GM12872 (cell line): ENCODE measurements around the gene IGIP.

Experiments
- TF ChIP-seq, protein P1 (sequence below): IDR thresholded peaks from 3 replicates; pipeline ENCODE4 v1.5.1; 2011; ENCODE audit warnings: low read depth, mild to moderate bottlenecking, low read length, moderate library complexity; ENCODE audit not compliant: insufficient read depth

The IGIP gene

GRCh38 chr5:140134277-140134935 is 8.7 kb downstream of the IGIP start:
- TF ChIP-seq, protein P1, sequence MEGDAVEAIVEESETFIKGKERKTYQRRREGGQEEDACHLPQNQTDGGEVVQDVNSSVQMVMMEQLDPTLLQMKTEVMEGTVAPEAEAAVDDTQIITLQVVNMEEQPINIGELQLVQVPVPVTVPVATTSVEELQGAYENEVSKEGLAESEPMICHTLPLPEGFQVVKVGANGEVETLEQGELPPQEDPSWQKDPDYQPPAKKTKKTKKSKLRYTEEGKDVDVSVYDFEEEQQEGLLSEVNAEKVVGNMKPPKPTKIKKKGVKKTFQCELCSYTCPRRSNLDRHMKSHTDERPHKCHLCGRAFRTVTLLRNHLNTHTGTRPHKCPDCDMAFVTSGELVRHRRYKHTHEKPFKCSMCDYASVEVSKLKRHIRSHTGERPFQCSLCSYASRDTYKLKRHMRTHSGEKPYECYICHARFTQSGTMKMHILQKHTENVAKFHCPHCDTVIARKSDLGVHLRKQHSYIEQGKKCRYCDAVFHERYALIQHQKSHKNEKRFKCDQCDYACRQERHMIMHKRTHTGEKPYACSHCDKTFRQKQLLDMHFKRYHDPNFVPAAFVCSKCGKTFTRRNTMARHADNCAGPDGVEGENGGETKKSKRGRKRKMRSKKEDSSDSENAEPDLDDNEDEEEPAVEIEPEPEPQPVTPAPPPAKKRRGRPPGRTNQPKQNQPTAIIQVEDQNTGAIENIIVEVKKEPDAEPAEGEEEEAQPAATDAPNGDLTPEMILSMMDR: no peak

DNA sequence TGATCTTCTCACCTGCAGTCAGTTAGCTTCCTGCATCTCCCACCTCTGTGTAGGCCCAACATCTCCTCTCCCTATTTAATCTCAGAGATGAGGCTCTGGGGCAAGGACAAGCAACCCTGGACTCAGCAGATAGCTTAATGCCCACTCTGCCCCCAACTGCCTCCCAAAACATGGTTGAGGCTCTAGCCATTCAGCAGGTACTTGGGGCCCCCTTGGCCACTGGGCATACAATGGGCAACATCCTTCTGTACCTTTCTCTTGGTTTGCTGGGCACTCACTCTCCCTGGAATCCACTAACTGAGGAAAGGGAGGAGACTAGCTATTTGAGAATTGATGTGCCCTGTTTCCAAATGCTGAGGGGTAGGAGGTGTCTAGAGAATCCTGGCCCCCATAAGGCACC is 9.4 kb downstream of the IGIP start:
- TF ChIP-seq, protein P1: no peak

- TF ChIP-seq, protein P1: no peak
Measured at GRCh38 chr5:140136624-140137023, 10.9 kb downstream of the IGIP start.

GRCh38 chr5:140140435-140140834 is 14.7 kb downstream of the IGIP start:
- TF ChIP-seq, protein P1: no peak

- TF ChIP-seq, protein P1: no peak
Measured at GRCh38 chr5:140141241-140141640, 15.5 kb downstream of the IGIP start.

GRCh38 chr5:140142246-140142645 is 16.5 kb downstream of the IGIP start:
- TF ChIP-seq, protein P1: no peak

- TF ChIP-seq, protein P1: no peak
Measured at GRCh38 chr5:140142856-140143255, 17.1 kb downstream of the IGIP start.
